ENCODE data around the gene AJAP1. TPM values are rescaled to one million over a fixed set of nuclear protein-coding genes. Genes with fewer than 3 reads are reported as not detected.
"Not testable (repeated sequence)": the region's sequence is repeated elsewhere in the genome, so short reads cannot be mapped to it uniquely, and the experiment has no call there.

The AJAP1 gene
- total RNA-seq = 1.2 TPM
- polyA plus RNA-seq = 0.98 TPM

GRCh38 chr1:4653796-4654725, at the start of gene AJAP1:
AJAP1 (plus strand) TSS chr1:4654609; CDS start chr1:4655426, 817 bp downstream.
- WGBS = 1% methylated on average over 100 of the region's 112 CpGs

GRCh38 chr1:4605158-4605557, 49.3 kb upstream of the AJAP1 start:
- WGBS = 50% methylated on average over 6 of the region's 6 CpGs
- no peaks in the 10 kb centered on the region for H3K4me1 ChIP-seq (ENCODE audit: insufficient read depth)
- no peak overlapping the region for H3K27ac ChIP-seq (ENCODE audit: low read depth)
- no peak for DNase-seq (ENCODE audit: extremely low spot score)
- H3K36me3 ChIP-seq (ENCODE audit: insufficient read depth) = no peaks in the 10 kb centered on the region
- no peak overlapping the region for H3K4me3 ChIP-seq (ENCODE audit: low read depth, low read length)

More at GRCh38 chr1:4653796-4654725, at the start of gene AJAP1:
- peaks cover 1% of the 10 kb centered on the region for H3K4me1 ChIP-seq (ENCODE audit: insufficient read depth)
- peak within 1 kb of the TSS; percentile 43 for H3K4me3 ChIP-seq (ENCODE audit: low read depth, low read length)
- H3K27ac ChIP-seq (ENCODE audit: low read depth) = no peak within 1 kb of the TSS
- no peak for DNase-seq (ENCODE audit: extremely low spot score)
- no peaks in the 10 kb centered on the region for H3K36me3 ChIP-seq (ENCODE audit: insufficient read depth)

GRCh38 chr1:4611563-4612341, 42.7 kb upstream of the AJAP1 start:
- WGBS = 57% methylated on average over 24 of the region's 24 CpGs
- peak; percentile 2 for DNase-seq (ENCODE audit: extremely low spot score)
- no peak overlapping the region for H3K27ac ChIP-seq (ENCODE audit: low read depth)
- H3K4me1 ChIP-seq (ENCODE audit: insufficient read depth) = no peaks in the 10 kb centered on the region
- H3K4me3 ChIP-seq (ENCODE audit: low read depth, low read length) = no peak overlapping the region
- H3K36me3 ChIP-seq (ENCODE audit: insufficient read depth) = no peaks in the 10 kb centered on the region

- Histone ChIP-seq H3K36me3 (ENCODE audit: insufficient read depth) (no peaks in the 10 kb centered on the region), H3K4me1 (ENCODE audit: insufficient read depth) (no peaks in the 10 kb centered on the region), H3K27ac (ENCODE audit: low read depth) (no peak overlapping the region), H3K4me3 (ENCODE audit: low read depth, low read length) (no peak overlapping the region)
- DNase-seq (ENCODE audit: extremely low spot score) = peak; percentile 33
- WGBS = 33% methylated on average over 7 of the region's 7 CpGs
These were observed 41.4 kb upstream of the AJAP1 start for GRCh38 chr1:4612991-4613390.

GRCh38 chr1:4613606-4614370, 40.6 kb upstream of the AJAP1 start:
- Histone ChIP-seq H3K4me3 (ENCODE audit: low read depth, low read length) (no peak overlapping the region), H3K4me1 (ENCODE audit: insufficient read depth) (no peaks in the 10 kb centered on the region), H3K36me3 (ENCODE audit: insufficient read depth) (no peaks in the 10 kb centered on the region), H3K27ac (ENCODE audit: low read depth) (no peak overlapping the region)
- DNase-seq (ENCODE audit: extremely low spot score) = no peak
- WGBS = 80% methylated on average over 26 of the region's 26 CpGs

- H3K4me3 ChIP-seq (ENCODE audit: low read depth, low read length) = no peak overlapping the region
- WGBS = 63% methylated on average over 15 of the region's 15 CpGs
- no peaks in the 10 kb centered on the region for H3K4me1 ChIP-seq (ENCODE audit: insufficient read depth)
- DNase-seq (ENCODE audit: extremely low spot score) = no peak
- no peak overlapping the region for H3K27ac ChIP-seq (ENCODE audit: low read depth)
- H3K36me3 ChIP-seq (ENCODE audit: insufficient read depth) = no peaks in the 10 kb centered on the region
These were observed 39.9 kb upstream of the AJAP1 start for GRCh38 chr1:4614371-4615137.

- Histone ChIP-seq H3K36me3 (ENCODE audit: insufficient read depth) (no peaks in the 10 kb centered on the region), H3K4me3 (ENCODE audit: low read depth, low read length) (no peak overlapping the region), H3K4me1 (ENCODE audit: insufficient read depth) (no peaks in the 10 kb centered on the region), H3K27ac (ENCODE audit: low read depth) (no peak overlapping the region)
- 85% methylated on average over 15 of the region's 15 CpGs for WGBS
- DNase-seq (ENCODE audit: extremely low spot score) = no peak
These were observed 39.3 kb upstream of the AJAP1 start for GRCh38 chr1:4615138-4615470.

- DNase-seq (ENCODE audit: extremely low spot score) = no peak
- Histone ChIP-seq H3K4me3 (ENCODE audit: low read depth, low read length) (no peak overlapping the region), H3K36me3 (ENCODE audit: insufficient read depth) (no peaks in the 10 kb centered on the region), H3K27ac (ENCODE audit: low read depth) (no peak overlapping the region), H3K4me1 (ENCODE audit: insufficient read depth) (no peaks in the 10 kb centered on the region)
- 84% methylated on average over 9 of the region's 9 CpGs for WGBS
These were observed 38.9 kb upstream of the AJAP1 start for GRCh38 chr1:4615501-4615900.

- Histone ChIP-seq H3K27ac (ENCODE audit: low read depth) (no peak overlapping the region), H3K36me3 (ENCODE audit: insufficient read depth) (no peaks in the 10 kb centered on the region), H3K4me1 (ENCODE audit: insufficient read depth) (no peaks in the 10 kb centered on the region), H3K4me3 (ENCODE audit: low read depth, low read length) (no peak overlapping the region)
- DNase-seq (ENCODE audit: extremely low spot score) = no peak
- WGBS = 89% methylated on average over 18 of the region's 18 CpGs
These were observed 37.5 kb upstream of the AJAP1 start for GRCh38 chr1:4616831-4617465.

- Histone ChIP-seq H3K4me3 (ENCODE audit: low read depth, low read length) (no peak overlapping the region), H3K36me3 (ENCODE audit: insufficient read depth) (no peaks in the 10 kb centered on the region), H3K27ac (ENCODE audit: low read depth) (no peak overlapping the region), H3K4me1 (ENCODE audit: insufficient read depth) (no peaks in the 10 kb centered on the region)
- DNase-seq (ENCODE audit: extremely low spot score) = no peak
- WGBS = 87% methylated on average over 6 of the region's 6 CpGs
These were observed 36.9 kb upstream of the AJAP1 start for GRCh38 chr1:4617506-4617905.

GRCh38 chr1:4618827-4619226, 35.6 kb upstream of the AJAP1 start:
- not testable (repeated sequence) for H3K4me3 ChIP-seq (ENCODE audit: low read depth, low read length); H3K4me1 ChIP-seq (ENCODE audit: insufficient read depth); H3K27ac ChIP-seq (ENCODE audit: low read depth); H3K36me3 ChIP-seq (ENCODE audit: insufficient read depth); DNase-seq (ENCODE audit: extremely low spot score)
- WGBS = 96% methylated on average over 3 of the region's 3 CpGs

GRCh38 chr1:4621646-4622045, 32.8 kb upstream of the AJAP1 start:
- no peak overlapping the region for H3K27ac ChIP-seq (ENCODE audit: low read depth)
- WGBS = 50% methylated on average over 5 of the region's 5 CpGs
- H3K4me3 ChIP-seq (ENCODE audit: low read depth, low read length) = no peak overlapping the region
- no peaks in the 10 kb centered on the region for H3K36me3 ChIP-seq (ENCODE audit: insufficient read depth)
- H3K4me1 ChIP-seq (ENCODE audit: insufficient read depth) = no peaks in the 10 kb centered on the region
- no peak for DNase-seq (ENCODE audit: extremely low spot score)

Data from urinary bladder (tissue), 4 donors.